Measurements from ENCODE around the gene DACH1. TPM values are rescaled to one million over a fixed set of nuclear protein-coding genes. Genes with fewer than 3 reads are reported as not detected.
A peak's percentile ranks its signal among the peaks of the same experiment; 100 is the strongest.

The DACH1 gene
- total and polyA plus RNA-seq, 12 donors, result 1.2 to 5.2 (median 2.6) TPM

DNA sequence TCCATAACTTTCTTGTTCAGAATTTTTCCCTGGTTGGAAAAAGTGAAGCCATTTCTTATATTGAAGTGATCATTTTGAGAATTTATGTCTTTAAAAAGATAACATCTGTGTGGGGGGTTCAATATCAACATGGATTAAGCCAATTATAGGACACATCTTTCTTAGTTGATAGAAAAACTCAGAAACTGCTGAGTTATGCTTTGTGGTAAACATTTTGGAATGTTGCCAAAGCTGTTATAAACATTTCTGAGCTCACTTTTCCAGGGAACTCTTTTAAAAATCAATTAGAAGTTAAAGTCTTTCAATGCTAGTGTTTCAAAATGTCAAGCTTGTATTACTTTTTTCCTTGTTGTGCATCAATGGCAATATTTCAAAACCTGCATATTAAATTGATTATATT is 248.8 kb downstream of the DACH1 start:
- intact Hi-C loops (cut with DNase I), result no loop called here
- Histone ChIP-seq H3K27me3 (no peaks in the 10 kb centered on the region), H3K36me3 (no peaks in the 10 kb centered on the region), H3K27ac (no peak overlapping the region), H3K4me1 (peaks cover 0 to 21% (median 3%) of the 10 kb centered on the region in 9 donors), H3K9me3 (no peaks in the 10 kb centered on the region), H3K4me3 (no peak overlapping the region)
- ATAC-seq (no peak), DNase-seq (no peak)
- TF ChIP-seq, protein P1, sequence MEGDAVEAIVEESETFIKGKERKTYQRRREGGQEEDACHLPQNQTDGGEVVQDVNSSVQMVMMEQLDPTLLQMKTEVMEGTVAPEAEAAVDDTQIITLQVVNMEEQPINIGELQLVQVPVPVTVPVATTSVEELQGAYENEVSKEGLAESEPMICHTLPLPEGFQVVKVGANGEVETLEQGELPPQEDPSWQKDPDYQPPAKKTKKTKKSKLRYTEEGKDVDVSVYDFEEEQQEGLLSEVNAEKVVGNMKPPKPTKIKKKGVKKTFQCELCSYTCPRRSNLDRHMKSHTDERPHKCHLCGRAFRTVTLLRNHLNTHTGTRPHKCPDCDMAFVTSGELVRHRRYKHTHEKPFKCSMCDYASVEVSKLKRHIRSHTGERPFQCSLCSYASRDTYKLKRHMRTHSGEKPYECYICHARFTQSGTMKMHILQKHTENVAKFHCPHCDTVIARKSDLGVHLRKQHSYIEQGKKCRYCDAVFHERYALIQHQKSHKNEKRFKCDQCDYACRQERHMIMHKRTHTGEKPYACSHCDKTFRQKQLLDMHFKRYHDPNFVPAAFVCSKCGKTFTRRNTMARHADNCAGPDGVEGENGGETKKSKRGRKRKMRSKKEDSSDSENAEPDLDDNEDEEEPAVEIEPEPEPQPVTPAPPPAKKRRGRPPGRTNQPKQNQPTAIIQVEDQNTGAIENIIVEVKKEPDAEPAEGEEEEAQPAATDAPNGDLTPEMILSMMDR (IDR thresholded peaks at IDR 0.05), result no peak

- no peaks in the 10 kb centered on the region for H3K27me3 ChIP-seq
- no peaks in the 10 kb centered on the region for H3K36me3 ChIP-seq
- H3K4me3 ChIP-seq, result no peak overlapping the region
- intact Hi-C loops (cut with DNase I), result no loop called here
- H3K4me1 ChIP-seq, result peaks cover 0 to 29% (median 7%) of the 10 kb centered on the region in 9 donors
- TF ChIP-seq, protein P1 (IDR thresholded peaks at IDR 0.05), result no peak
- no peak for DNase-seq
- 96 to 100% methylated on average over 1 of the region's 1 CpG for WGBS, 2 donors
- ATAC-seq, result no peak
- H3K27ac ChIP-seq, result no peak overlapping the region
- no peaks in the 10 kb centered on the region for H3K9me3 ChIP-seq
Observed at GRCh38 chr13:71617265-71617664, 249.7 kb downstream of the DACH1 start.

DNA sequence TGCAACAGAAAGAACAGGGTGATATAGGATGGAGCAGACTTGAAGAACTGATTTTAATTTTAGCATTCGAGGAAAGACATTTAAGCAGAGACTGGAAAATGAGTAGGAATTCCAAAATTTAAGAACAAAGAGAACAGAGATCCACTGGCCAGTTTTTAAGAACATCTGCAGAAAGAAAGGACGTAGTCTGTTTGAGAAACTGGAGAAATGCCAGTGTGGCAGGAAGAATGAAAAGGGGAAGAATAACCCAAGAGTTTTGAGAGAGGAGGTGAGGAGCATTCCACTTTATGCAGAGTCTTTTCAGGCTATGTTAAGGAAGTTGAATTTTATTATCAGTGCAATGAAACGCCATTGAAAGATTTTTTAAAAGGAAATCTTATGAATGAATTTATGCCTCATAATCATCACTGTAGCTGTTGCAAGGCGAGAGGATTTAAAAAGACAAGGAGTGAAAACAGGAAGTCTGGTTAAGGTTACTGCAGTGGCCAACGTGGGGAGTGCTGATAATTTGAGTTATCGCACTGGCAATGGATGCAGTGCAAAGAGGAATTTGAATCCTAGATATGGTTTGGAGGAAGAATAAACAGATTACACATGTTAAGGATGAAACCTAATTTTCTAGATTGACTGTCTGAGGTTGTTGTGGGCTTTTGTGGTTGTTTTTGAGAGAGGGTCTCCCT is 253.8 kb downstream of the DACH1 start:
- no peaks in the 10 kb centered on the region for H3K36me3 ChIP-seq
- H3K9me3 ChIP-seq, result no peaks in the 10 kb centered on the region
- H3K4me3 ChIP-seq, result no peak overlapping the region
- TF ChIP-seq, protein P1 (IDR thresholded peaks at IDR 0.05), result no peak
- intact Hi-C loops (cut with DNase I), result no loop called here
- DNase-seq (no peak), ATAC-seq (no peak)
- no peaks in the 10 kb centered on the region for H3K27me3 ChIP-seq
- 45 to 48% methylated on average over 6 of the region's 6 CpGs for WGBS, 2 donors
- H3K4me1 ChIP-seq, result peaks cover 0 to 24% (median 0%) of the 10 kb centered on the region in 9 donors
- H3K27ac ChIP-seq, result peak overlapping the region in 1 of 10 donors; percentile 8

- TF ChIP-seq, protein P1 (IDR thresholded peaks at IDR 0.05), result no peak
- no peak overlapping the region for H3K4me3 ChIP-seq
- H3K27me3 ChIP-seq, result no peaks in the 10 kb centered on the region
- peaks cover 0 to 20% (median 0%) of the 10 kb centered on the region in 9 donors for H3K4me1 ChIP-seq
- H3K36me3 ChIP-seq, result no peaks in the 10 kb centered on the region
- H3K27ac ChIP-seq, result no peak overlapping the region
- WGBS, 2 donors, result 86 to 92% methylated on average over 3 of the region's 3 CpGs
- intact Hi-C loops (cut with DNase I), result no loop called here
- no peaks in the 10 kb centered on the region for H3K9me3 ChIP-seq
- DNase-seq (no peak), ATAC-seq (no peak)
Observed at GRCh38 chr13:71611292-71611691, 255.7 kb downstream of the DACH1 start.

All from heart right ventricle (tissue), 16 donors.